D721Med (cell line): ENCODE data around the gene FNTB.

ENCODE experiments used
- DNase-seq: peaks from one replicate; pipeline ENCODE4 v3.0.0; 2011; ENCODE audit warnings: low spot score; ENCODE audit not compliant: insufficient read length
- FAIRE-seq: peaks from 2 replicates; lab custom pipeline; 2011; peaks lifted over from hg19 to GRCh38; lab: Jason Lieb, UNC
- TF ChIP-seq, protein P1 (sequence below): IDR thresholded peaks from 2 replicates; pipeline ENCODE4 v1.5.1; 2012; ENCODE audit warnings: mild to moderate bottlenecking, control low read depth; ENCODE audit not compliant: insufficient read depth; ENCODE audit errors: missing control alignments

The FNTB gene

DNA sequence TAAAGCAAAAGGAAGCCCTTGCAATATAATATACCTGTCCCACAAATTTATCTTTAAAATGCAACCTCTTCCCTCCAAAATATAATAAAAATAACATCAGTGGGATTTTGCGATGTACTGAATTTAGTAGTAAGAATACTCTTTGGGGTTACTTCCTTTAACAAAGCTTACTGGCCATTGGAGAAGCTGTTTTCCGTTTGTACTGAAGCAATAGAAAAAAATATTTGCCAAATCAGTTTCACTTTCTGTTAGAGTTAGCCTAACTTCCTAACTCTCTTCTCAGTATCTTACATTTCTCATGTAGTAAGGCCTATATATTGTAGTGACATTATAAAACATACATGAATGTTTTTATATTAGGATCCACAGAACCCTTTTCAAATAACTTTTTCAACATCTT lies 111.9 kb downstream of the FNTB start:
- DNase-seq (no peak), FAIRE-seq (no peak)
- TF ChIP-seq, protein P1, sequence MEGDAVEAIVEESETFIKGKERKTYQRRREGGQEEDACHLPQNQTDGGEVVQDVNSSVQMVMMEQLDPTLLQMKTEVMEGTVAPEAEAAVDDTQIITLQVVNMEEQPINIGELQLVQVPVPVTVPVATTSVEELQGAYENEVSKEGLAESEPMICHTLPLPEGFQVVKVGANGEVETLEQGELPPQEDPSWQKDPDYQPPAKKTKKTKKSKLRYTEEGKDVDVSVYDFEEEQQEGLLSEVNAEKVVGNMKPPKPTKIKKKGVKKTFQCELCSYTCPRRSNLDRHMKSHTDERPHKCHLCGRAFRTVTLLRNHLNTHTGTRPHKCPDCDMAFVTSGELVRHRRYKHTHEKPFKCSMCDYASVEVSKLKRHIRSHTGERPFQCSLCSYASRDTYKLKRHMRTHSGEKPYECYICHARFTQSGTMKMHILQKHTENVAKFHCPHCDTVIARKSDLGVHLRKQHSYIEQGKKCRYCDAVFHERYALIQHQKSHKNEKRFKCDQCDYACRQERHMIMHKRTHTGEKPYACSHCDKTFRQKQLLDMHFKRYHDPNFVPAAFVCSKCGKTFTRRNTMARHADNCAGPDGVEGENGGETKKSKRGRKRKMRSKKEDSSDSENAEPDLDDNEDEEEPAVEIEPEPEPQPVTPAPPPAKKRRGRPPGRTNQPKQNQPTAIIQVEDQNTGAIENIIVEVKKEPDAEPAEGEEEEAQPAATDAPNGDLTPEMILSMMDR: no peak

DNA sequence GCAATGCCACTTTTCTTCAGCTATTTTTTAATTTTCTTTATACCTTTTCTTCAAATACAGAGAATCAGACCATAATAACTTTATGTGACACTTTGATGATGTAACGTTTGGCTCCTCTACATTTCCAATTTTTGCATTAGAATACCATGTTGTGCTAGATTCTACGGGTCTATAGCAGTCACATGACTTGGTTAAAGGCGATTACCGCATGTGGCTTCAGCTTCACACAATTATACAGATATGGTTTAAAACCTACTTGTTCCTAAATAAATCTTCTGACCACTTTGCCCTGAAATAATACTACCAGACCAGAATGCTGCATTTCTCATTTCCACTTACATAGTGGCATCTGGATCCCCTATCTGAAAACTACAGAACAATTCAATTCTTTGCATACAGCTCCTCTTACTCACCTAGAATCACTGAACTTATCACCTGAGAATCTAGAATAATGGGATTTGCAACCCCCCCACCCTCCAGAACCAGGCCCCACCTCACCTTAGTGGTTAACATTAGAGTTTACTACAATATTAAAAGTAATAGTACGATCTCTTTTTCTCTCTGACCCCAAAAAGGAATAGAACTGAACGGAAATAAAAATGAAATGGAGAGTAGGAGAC lies 114.3 kb downstream of the FNTB start:
- DNase-seq: no peak
- TF ChIP-seq, protein P1: no peak
- no peak for FAIRE-seq

DNA sequence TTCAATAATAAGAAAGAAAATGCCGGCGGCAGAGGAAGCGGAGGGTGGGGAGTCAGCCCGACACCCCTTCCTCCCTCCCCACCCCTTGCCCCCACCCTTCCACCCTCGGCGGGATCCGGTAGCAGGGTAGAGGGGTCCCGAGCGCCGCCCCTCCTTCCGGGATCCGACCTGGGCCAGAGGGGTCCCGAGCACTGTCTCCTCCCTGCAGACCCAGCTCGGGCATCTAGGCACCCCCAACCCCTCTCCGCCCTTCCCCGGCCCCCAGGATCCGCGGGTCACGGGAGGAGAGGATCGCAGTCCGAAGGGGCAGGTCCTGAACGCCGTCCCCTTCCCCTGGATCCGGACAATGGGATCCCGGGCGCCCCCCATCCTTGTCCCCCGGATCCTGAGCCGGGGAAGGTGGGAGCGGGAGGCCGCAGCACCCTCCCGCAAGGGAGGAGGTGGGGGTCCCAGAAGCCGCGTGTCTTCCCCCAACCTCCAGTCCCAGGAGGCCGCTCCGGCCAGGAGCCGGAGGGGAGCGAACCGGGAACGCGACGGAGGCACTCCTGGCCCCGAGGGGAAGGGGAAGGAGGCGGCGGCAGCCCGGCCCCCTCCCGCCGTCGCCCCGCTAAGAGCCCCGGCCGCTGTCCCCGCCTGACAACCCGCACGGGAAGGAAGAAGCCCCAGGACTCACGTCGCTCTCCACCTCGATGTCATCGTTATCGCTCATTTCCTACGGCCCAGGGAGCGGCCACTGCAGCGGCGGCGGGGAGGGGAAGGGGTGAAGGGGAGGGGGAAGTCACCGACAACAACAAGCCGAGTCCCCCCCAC lies 115.1 kb downstream of the FNTB start:
- DNase-seq: no peak
- TF ChIP-seq, protein P1: no peak
- no peak for FAIRE-seq

DNA sequence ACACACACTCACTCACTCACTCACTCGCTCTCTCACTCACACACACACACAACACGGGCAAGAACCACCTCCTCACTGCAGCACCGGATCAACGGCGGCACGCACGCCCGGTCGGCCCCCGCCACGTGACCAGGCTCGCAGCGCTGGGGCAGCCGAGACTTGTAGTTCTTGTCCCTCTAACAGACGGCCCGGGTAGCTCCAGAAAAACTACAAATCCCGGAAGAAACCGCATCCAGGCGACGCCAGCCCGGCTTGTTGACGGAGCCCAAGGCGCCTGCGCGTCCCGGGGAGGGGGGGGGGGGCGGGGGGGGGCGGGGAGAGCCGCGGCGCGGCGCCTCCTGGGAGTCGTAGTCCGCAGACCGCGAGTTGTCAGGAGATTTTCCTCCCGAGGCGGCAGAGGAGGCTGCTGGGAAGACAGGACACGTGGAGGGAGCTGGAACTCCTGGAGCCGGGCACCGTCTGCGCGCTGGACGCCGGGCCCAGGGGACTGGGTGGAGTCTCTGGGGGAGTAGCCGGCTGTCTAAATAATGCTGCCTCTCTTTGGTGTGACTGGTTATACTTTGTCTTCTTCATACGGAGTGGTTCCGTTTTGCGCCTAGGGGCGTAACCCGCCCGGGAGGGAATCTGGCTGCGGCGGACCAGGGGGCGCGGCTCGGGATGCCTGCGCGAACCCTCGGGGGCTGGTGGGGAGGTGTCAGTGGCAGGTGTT lies 115.9 kb downstream of the FNTB start, which contains the start of gene MAX:
Gene MAX (minus strand): TSS at position 77 of the 709 bp plus-strand sequence. CDS start 178 bp downstream, outside the sequence.
- DNase-seq (peak; percentile 79), FAIRE-seq (no peak)
- TF ChIP-seq, protein P1: no peak

DNA sequence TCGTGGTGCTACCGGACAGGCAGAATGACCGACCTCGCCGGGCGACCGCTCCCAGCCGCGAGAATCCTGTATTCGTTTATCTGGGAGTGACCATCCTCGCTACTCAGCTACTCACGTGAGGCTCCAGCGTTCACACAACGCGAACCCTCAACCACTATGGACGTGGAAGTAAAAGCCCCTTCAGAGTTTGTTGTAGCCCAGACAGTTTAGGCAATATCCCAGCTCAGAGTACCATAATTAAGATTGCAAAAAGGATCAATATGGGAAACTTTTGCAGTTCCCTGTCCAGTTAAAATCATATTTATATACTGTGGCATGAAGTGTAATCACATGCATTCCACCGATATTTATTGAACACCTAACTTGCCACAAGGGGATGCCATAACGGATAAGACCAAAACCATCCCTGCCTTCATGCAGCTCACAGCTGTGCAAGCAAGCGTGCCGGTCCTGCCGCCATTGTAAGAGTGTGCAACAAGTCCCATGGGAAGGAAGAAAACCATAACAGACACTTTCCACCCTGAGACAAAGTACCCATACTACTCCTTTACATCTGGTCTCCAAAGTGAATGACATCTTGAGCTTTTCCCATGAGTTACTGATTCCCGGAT lies 116.6 kb downstream of the FNTB start:
- TF ChIP-seq, protein P1: peak; percentile 45
- DNase-seq (no peak), FAIRE-seq (no peak)

DNA sequence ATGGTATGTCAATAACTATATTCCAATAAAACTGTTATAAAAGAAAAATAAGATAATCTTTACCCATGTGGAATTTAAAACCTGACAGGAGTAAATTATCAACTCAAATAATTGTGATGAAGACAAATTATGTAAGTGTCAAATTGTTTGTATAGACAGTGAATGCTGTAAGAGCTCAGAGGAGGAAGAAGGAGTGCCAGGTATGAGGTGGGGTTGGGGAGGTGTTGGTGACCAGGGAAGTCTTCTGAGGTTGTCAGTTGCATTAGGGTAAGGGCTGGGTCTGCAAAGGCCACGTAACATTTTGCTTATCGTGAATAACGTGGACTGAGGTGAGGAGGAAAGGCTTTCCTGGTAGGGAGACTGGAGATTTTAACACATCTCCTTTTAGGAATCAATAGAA lies 118.1 kb downstream of the FNTB start:
- TF ChIP-seq, protein P1: no peak
- FAIRE-seq (no peak), DNase-seq (no peak)
